H1 (cell line): ENCODE data around the gene PLK5. TPM values are rescaled to one million over a fixed set of nuclear protein-coding genes. Genes with fewer than 3 reads are reported as not detected.
A peak's percentile ranks its signal among the peaks of the same experiment; 100 is the strongest.

Experiments
- CTCF ChIA-PET: fragments of 300-600 bp; sonication (Branson Sonifier 250); formaldehyde crosslinking; loops from one replicate; lab custom pipeline; 2021; ENCODE audit not compliant: partially characterized antibody; lab: Charles Lee
- POLR2A ChIA-PET: fragments of 300-600 bp; sonication (Branson Sonifier 250); formaldehyde crosslinking; loops from one replicate; lab custom pipeline; 2021; ENCODE audit warnings: inconsistent platforms; ENCODE audit not compliant: partially characterized antibody; lab: Charles Lee
- DNase-seq, 2 experiments: peaks; one replicate each; pipeline versions ENCODE4 v3.0.0 to v3.0.0-alpha.2; 2010 to 2022; ENCODE audit warnings: low spot score in 2 of 2, low read depth in 1 of 2, mixed read lengths in 1 of 2
- FAIRE-seq: peaks from 2 replicates; lab custom pipeline; 2011; peaks lifted over from hg19 to GRCh38; lab: Jason Lieb, UNC
- H2AFZ ChIP-seq: 2 replicates; pipeline ENCODE4 v1.8.1; 2012; ENCODE audit warnings: low read length, inconsistent platforms
- H2AK5ac ChIP-seq: 2 replicates; pipeline ENCODE4 v1.6.1; 2013; ENCODE audit warnings: low read depth, low read length
- H2BK120ac ChIP-seq: replicated peaks from 2 replicates; pipeline ENCODE3; 2013; ENCODE audit warnings: low read depth, low read length, inconsistent platforms
- H2BK12ac ChIP-seq: 2 replicates; pipeline ENCODE4 v1.6.1; 2013; ENCODE audit warnings: low read depth, low read length
- H2BK15ac ChIP-seq: 2 replicates; pipeline ENCODE4 v1.6.1; 2013; ENCODE audit warnings: low read length
- H2BK20ac ChIP-seq: 2 replicates; pipeline ENCODE4 v1.6.1; 2013; ENCODE audit warnings: low read length
- H2BK5ac ChIP-seq: 2 replicates; pipeline ENCODE4 v1.6.1; 2013; ENCODE audit warnings: low read depth, low read length
- H3K14ac ChIP-seq: 2 replicates; pipeline ENCODE4 v1.6.1; 2013; ENCODE audit warnings: inconsistent platforms; ENCODE audit not compliant: insufficient read length
- H3K18ac ChIP-seq: 2 replicates; pipeline ENCODE4 v1.6.1; 2013; ENCODE audit warnings: low read length; ENCODE audit errors: extremely low read depth
- H3K23ac ChIP-seq: 2 replicates; pipeline ENCODE4 v1.6.1; 2013; ENCODE audit warnings: inconsistent platforms; ENCODE audit not compliant: insufficient read length
- H3K23me2 ChIP-seq: 2 replicates; pipeline ENCODE4 v1.6.1; 2013; ENCODE audit warnings: low read depth, low read length
- H3K27ac ChIP-seq: 2 replicates; pipeline ENCODE4 v1.6.1; 2011; ENCODE audit warnings: low read depth, low read length, inconsistent platforms
- H3K27me3 ChIP-seq, 4 experiments: replicated peaks in 1 of 4; 1 replicate in 1 of 4; 2 replicates in 3 of 4; pipeline versions ENCODE4 v1.6.1 to v1.8.1; 2011 to 2013; ENCODE audit warnings: low read length in 3 of 4, mild to moderate bottlenecking in 3 of 4, inconsistent platforms in 2 of 4, mixed read lengths in 2 of 4, moderate library complexity in 1 of 4; ENCODE audit not compliant: control insufficient read depth in 3 of 4, insufficient read depth in 3 of 4; ENCODE audit errors: extremely low read depth in 1 of 4
- H3K36me3 ChIP-seq, 4 experiments: 2 replicates each; pipeline versions ENCODE4 v1.6.1 to v1.8.1; 2011 to 2013; ENCODE audit warnings: mild to moderate bottlenecking in 4 of 4, low read length in 3 of 4, moderate library complexity in 2 of 4, control low read depth in 1 of 4, inconsistent platforms in 1 of 4; ENCODE audit not compliant: insufficient read depth in 4 of 4, control insufficient read depth in 2 of 4
- H3K4ac ChIP-seq: replicated peaks from 2 replicates; pipeline ENCODE3; 2013; ENCODE audit warnings: low read length, low read depth, mixed read lengths, inconsistent platforms; ENCODE audit not compliant: insufficient read length
- H3K4me1 ChIP-seq, 4 experiments: replicated peaks in 1 of 4; 1 replicate in 1 of 4; 2 replicates in 3 of 4; pipeline versions ENCODE4 v1.6.1 to v1.8.1; 2011 to 2013; ENCODE audit warnings: low read length in 3 of 4, inconsistent platforms in 2 of 4, mixed read lengths in 1 of 4; ENCODE audit not compliant: insufficient read depth in 4 of 4, control insufficient read depth in 3 of 4
- H3K4me2 ChIP-seq, 2 experiments: 2 replicates each; pipeline versions ENCODE4 v1.6.1 to v1.8.1; 2011 to 2013; ENCODE audit warnings: low read depth in 2 of 2, low read length in 2 of 2, control low read depth in 1 of 2, inconsistent platforms in 1 of 2, mild to moderate bottlenecking in 1 of 2; ENCODE audit not compliant: insufficient read depth in 1 of 2
- H3K4me3 ChIP-seq, 4 experiments: fragments of 200-600, 300-600 bp in 1 of 4; sonication (generic), shearing (Covaris generic), sonication (Bioruptor Twin) in 1 of 4; 2 replicates each; pipeline versions ENCODE4 v1.5.1 to v1.8.1; 2011 to 2016; ENCODE audit warnings: low read length in 4 of 4, low read depth in 3 of 4, control low read depth in 2 of 4, inconsistent platforms in 2 of 4, mild to moderate bottlenecking in 2 of 4, mixed read lengths in 1 of 4, moderate library complexity in 1 of 4; ENCODE audit not compliant: insufficient read depth in 2 of 4; ENCODE audit errors: extremely low read depth in 1 of 4
- H3K56ac ChIP-seq: replicated peaks from 2 replicates; pipeline ENCODE3; 2013; ENCODE audit warnings: low read depth, mild to moderate bottlenecking, mixed read lengths, low read length, inconsistent platforms; ENCODE audit not compliant: insufficient read length
- H3K79me1 ChIP-seq: 2 replicates; pipeline ENCODE4 v1.6.1; 2013; ENCODE audit warnings: low read depth, low read length, control low read depth
- H3K79me2 ChIP-seq, 2 experiments: 2 replicates each; pipeline versions ENCODE4 v1.6.1 to v1.8.1; 2012 to 2013; ENCODE audit warnings: low read length in 2 of 2, mild to moderate bottlenecking in 2 of 2, inconsistent platforms in 1 of 2; ENCODE audit not compliant: insufficient read depth in 2 of 2, control insufficient read depth in 1 of 2
- H3K9ac ChIP-seq, 4 experiments: replicated peaks in 1 of 4; 1 replicate in 1 of 4; 2 replicates in 3 of 4; pipeline versions ENCODE4 v1.6.1 to v1.8.1; 2011 to 2013; ENCODE audit warnings: low read depth in 3 of 4, low read length in 3 of 4, control low read depth in 2 of 4, mild to moderate bottlenecking in 2 of 4, moderate library complexity in 2 of 4, inconsistent platforms in 1 of 4; ENCODE audit errors: extremely low read depth in 1 of 4
- H3K9me3 ChIP-seq, 2 experiments: 2 replicates each; pipeline versions ENCODE4 v1.6.1 to v1.8.1; 2012 to 2013; ENCODE audit warnings: mild to moderate bottlenecking in 2 of 2, moderate library complexity in 2 of 2, control low read depth in 1 of 2, inconsistent platforms in 1 of 2, low read depth in 1 of 2, low read length in 1 of 2, mixed read lengths in 1 of 2; ENCODE audit not compliant: insufficient read depth in 2 of 2
- H4K20me1 ChIP-seq, 2 experiments: replicated peaks in 1 of 2; 2 replicates each; pipeline versions ENCODE3 to v1.8.1; 2011 to 2013; ENCODE audit warnings: inconsistent platforms in 2 of 2, low read length in 2 of 2, mild to moderate bottlenecking in 1 of 2; ENCODE audit not compliant: insufficient read depth in 2 of 2, control insufficient read depth in 1 of 2
- H4K5ac ChIP-seq: 2 replicates; pipeline ENCODE4 v1.6.1; 2013; ENCODE audit warnings: low read length, low read depth, mixed read lengths, inconsistent platforms; ENCODE audit not compliant: insufficient read length
- H4K8ac ChIP-seq: 2 replicates; pipeline ENCODE4 v1.8.0; 2013; ENCODE audit warnings: mild to moderate bottlenecking, moderate library complexity, low read length, inconsistent platforms; ENCODE audit not compliant: insufficient read depth; ENCODE audit errors: extremely low read depth
- H4K91ac ChIP-seq: replicated peaks from 2 replicates; pipeline ENCODE3; 2013; ENCODE audit warnings: low read length, mixed read lengths, inconsistent platforms; ENCODE audit not compliant: insufficient read length
- BCL11A ChIP-seq, 2 experiments: IDR thresholded peaks; one replicate each; pipeline ENCODE4 v1.6.1; 2011; ENCODE audit warnings: low read depth in 2 of 2, low read length in 2 of 2, mild to moderate bottlenecking in 2 of 2
- CBX5 ChIP-seq: fragments of 300-800, 300-1000 bp; sonication (generic); IDR thresholded peaks from 2 replicates; pipeline ENCODE4 v1.7.1; 2016; ENCODE audit warnings: antibody characterized with exemption, low read length, low read depth
- CBX8 ChIP-seq: fragments of 300-800, 300-1000 bp; sonication (generic); IDR thresholded peaks from 2 replicates; pipeline ENCODE4 v1.7.1; 2016; ENCODE audit warnings: low read depth, low read length, borderline replicate concordance
- CHD2 ChIP-seq: IDR thresholded peaks from 2 replicates; pipeline ENCODE4 v1.6.1; 2012; ENCODE audit warnings: low read length, improper control_type of control experiment
- CTBP2 ChIP-seq: IDR thresholded peaks from 2 replicates; pipeline ENCODE4 v1.7.0; 2011; ENCODE audit warnings: borderline replicate concordance, mild to moderate bottlenecking, moderate library complexity, mixed read lengths, low read length; ENCODE audit not compliant: insufficient read depth, insufficient read length
- EGR1 ChIP-seq: IDR thresholded peaks from 2 replicates; pipeline ENCODE4 v1.6.1; 2011; ENCODE audit warnings: low read depth, low read length, borderline replicate concordance
- JUN ChIP-seq: IDR thresholded peaks from 2 replicates; pipeline ENCODE4 v1.6.1; 2011; ENCODE audit warnings: low read depth, mild to moderate bottlenecking, improper control_type of control experiment, low read length
- MAFK ChIP-seq: IDR thresholded peaks from 2 replicates; pipeline ENCODE4 v1.6.1; 2012; ENCODE audit warnings: low read depth, mild to moderate bottlenecking, improper control_type of control experiment, low read length
- POLR2AphosphoS5 ChIP-seq: IDR thresholded peaks from 2 replicates; pipeline ENCODE4 v1.6.1; 2011; ENCODE audit warnings: low read depth, low read length
- RXRA ChIP-seq: IDR thresholded peaks from 2 replicates; pipeline ENCODE4 v1.6.1; 2011; ENCODE audit warnings: low read depth, mild to moderate bottlenecking, low read length, moderate library complexity; ENCODE audit not compliant: insufficient read depth
- SIN3A ChIP-seq, 2 experiments: IDR thresholded peaks in 1 of 2; conservative IDR thresholded peaks in 1 of 2; 2 replicates each; pipeline ENCODE4 v1.6.1; 2011 to 2012; ENCODE audit warnings: low read length in 2 of 2, improper control_type of control experiment in 1 of 2, low read depth in 1 of 2, mild to moderate bottlenecking in 1 of 2
- SP4 ChIP-seq: IDR thresholded peaks from 2 replicates; pipeline ENCODE4 v1.6.1; 2012; ENCODE audit warnings: low read length, inconsistent platforms
- SRF ChIP-seq: IDR thresholded peaks from 2 replicates; pipeline ENCODE4 v1.6.1; 2011; ENCODE audit warnings: mild to moderate bottlenecking, low read depth, low read length, moderate library complexity
- TAF1 ChIP-seq: IDR thresholded peaks from 2 replicates; pipeline ENCODE4 v1.6.1; 2011; ENCODE audit warnings: mild to moderate bottlenecking, low read depth, low read length
- TAF7 ChIP-seq: optimal IDR thresholded peaks from 2 replicates; pipeline ENCODE3; 2011; ENCODE audit warnings: low read depth, mild to moderate bottlenecking, inconsistent platforms, low read length, moderate library complexity, borderline replicate concordance
- WGBS, 2 experiments: shearing (Covaris generic) in 1 of 2; methylation state at CpG; one replicate each; pipeline versions ENCODE4 v1.1.6 to v1.1.7; 2013 to 2015; ENCODE audit warnings: low lambda C conversion rate in 2 of 2, mixed read lengths in 2 of 2, inconsistent platforms in 1 of 2, low coverage in 1 of 2, missing lambda C conversion rate in 1 of 2; ENCODE audit not compliant: insufficient replicate concordance in 2 of 2, insufficient coverage in 1 of 2, insufficient read length in 1 of 2; ENCODE audit errors: extremely low coverage in 1 of 2, missing lambda C conversion rate in 1 of 2; 5-methylcytosine and 5-hydroxymethylcytosine counted together
- polyA plus RNA-seq, 7 experiments: library from polyadenylated mRNA; depleted of rRNA in 3 of 7; stranded (reverse) in 5 of 7; unstranded in 2 of 7; fragments of >200 nt in 5 of 7; fragments of 200-250 nt in 2 of 7; gene quantifications; 1 replicate in 5 of 7; 2 replicates in 1 of 7; 4 replicates in 1 of 7; pipeline versions ENCODE4 v1.2.1 to v1.2.3, GENCODE V29; 2011 to 2013; ENCODE audit warnings: missing spikeins in 2 of 7, mixed read lengths in 2 of 7
- total RNA-seq: library from RNA; stranded (reverse); fragmentation: NEBNext Ultra II Directional; extraction: Animal tissue kit (Norgen Biotek cat#: 25700); gene quantifications from 2 replicates; pipeline ENCODE4 v1.2.1, GENCODE V29; 2021

PLK5 gene
- total and polyA plus RNA-seq, 2 of the 8 experiments (the other 6 are each of a cell fraction or from before 2014, with no cell fraction given), result 0.43 to 0.45 TPM

- Histone ChIP-seq H3K27ac (no peak overlapping the region), H2AK5ac (no peak overlapping the region), H3K18ac (no peak overlapping the region), H2BK120ac (no peak overlapping the region), H4K20me1 (peaks cover 0 to 21% of the 10 kb centered on the region in 2 experiments), H3K9me3 (no peaks in the 10 kb centered on the region), H3K4me1 (no peaks in the 10 kb centered on the region), H2BK5ac (no peak overlapping the region), H3K4ac (no peak overlapping the region), H3K56ac (no peak overlapping the region), H3K79me2 (peaks cover 0 to 13% of the 10 kb centered on the region in 2 experiments; a peak in 2 of 4 replicates), H3K27me3 (no peaks in the 10 kb centered on the region; a peak in 1 of 7 replicates), H3K14ac (no peak overlapping the region), H4K91ac (no peak overlapping the region), H3K4me2 (no peak overlapping the region), H3K36me3 (peaks cover 10 to 57% (median 42%) of the 10 kb centered on the region in 4 experiments; a peak in 7 of 8 replicates), H4K5ac (no peak overlapping the region), H3K9ac (no peak overlapping the region), H2AFZ (no peak overlapping the region), H3K23ac (no peak overlapping the region), H4K8ac (0 out of 2 replicates have a peak overlapping the region, but pooled peaks have one; percentile 79), H3K23me2 (no peaks in the 10 kb centered on the region), H3K79me1 (peaks cover 14% of the 10 kb centered on the region), H2BK12ac (no peak overlapping the region), H3K4me3 (no peak overlapping the region), H2BK15ac (no peak overlapping the region), H2BK20ac (no peak overlapping the region)
- DNase-seq (no peak), FAIRE-seq (no peak)
- 89% methylated on average over 9 of the region's 9 CpGs; no CpG with 5 or more reads in 1 of the 2 experiments for WGBS, 2 experiments
- POLR2A ChIA-PET, result interaction anchor here (1.1 to 2.1 kb wide), 3 partner anchors 9 to 36 kb away, joined by 4 to 8 read pairs (median 6); no protein-coding TSS in a partner anchor
- CTCF ChIA-PET, result interaction anchor here (0.9 to 3.6 kb wide), 2 partner anchors 36 to 240 kb away, joined by 3 to 14 read pairs; no protein-coding TSS in a partner anchor
- TF ChIP-seq TAF7 (no peak), CHD2 (no peak), SRF (no peak), SIN3A (conservative IDR thresholded peaks at IDR 0.05 in 1 of 2, IDR thresholded peaks at IDR 0.05 in 1 of 2; ENCODE audit: low read depth in 1 of 2, low read length in 2 of 2) (no peak), SP4 (no peak), BCL11A (IDR thresholded peaks at IDR 0.05; ENCODE audit: low read depth in 2 of 2, low read length in 2 of 2) (no peak), RXRA (no peak), CTBP2 (no peak), MAFK (no peak), JUN (no peak), CBX5 (no peak), TAF1 (no peak), POLR2AphosphoS5 (no peak), EGR1 (no peak), CBX8 (no peak)
Measured at GRCh38 chr19:1582201-1582600, 58.3 kb downstream of the PLK5 start.
